Subcutaneous abdominal adipose tissue (tissue), 5 donors: ENCODE data around the gene FBXL17.

ENCODE experiments used
- H3K27ac ChIP-seq: one replicate; pipeline ENCODE4 v1.7.0; 2013; ENCODE audit warnings: low read depth, mild to moderate bottlenecking, inconsistent platforms, low read length, moderate library complexity
- H3K27me3 ChIP-seq, 5 donors: one replicate each; pipeline ENCODE4 v1.7.0; 2013; ENCODE audit warnings: low read length in 5 of 5, inconsistent platforms in 1 of 5; ENCODE audit not compliant: control insufficient read depth in 5 of 5, insufficient read depth in 4 of 5
- H3K36me3 ChIP-seq, 5 donors: one replicate each; pipeline ENCODE4 v1.7.0; 2013; ENCODE audit warnings: low read length in 5 of 5; ENCODE audit not compliant: control insufficient read depth in 5 of 5, insufficient read depth in 5 of 5
- H3K4me1 ChIP-seq, 5 donors: one replicate each; pipeline ENCODE4 v1.7.0; 2013; ENCODE audit warnings: low read length in 5 of 5, mild to moderate bottlenecking in 3 of 5, moderate library complexity in 1 of 5; ENCODE audit not compliant: control insufficient read depth in 5 of 5, insufficient read depth in 5 of 5
- H3K4me3 ChIP-seq, 5 donors: one replicate each; pipeline ENCODE4 v1.7.0; 2013; ENCODE audit warnings: low read length in 5 of 5, low read depth in 1 of 5
- H3K9ac ChIP-seq, 5 donors: one replicate each; pipeline ENCODE4 v1.7.0; 2013; ENCODE audit warnings: low read length in 5 of 5, mild to moderate bottlenecking in 4 of 5, moderate library complexity in 3 of 5
- H3K9me3 ChIP-seq, 5 donors: one replicate each; pipeline ENCODE4 v1.7.0; 2013; ENCODE audit warnings: low read length in 5 of 5; ENCODE audit not compliant: control insufficient read depth in 5 of 5
- donor health status: healthy.
- donor health status: healthy.
- donor health status: healthy.
- donor health status: healthy.
- donor health status: healthy.

FBXL17 gene

DNA sequence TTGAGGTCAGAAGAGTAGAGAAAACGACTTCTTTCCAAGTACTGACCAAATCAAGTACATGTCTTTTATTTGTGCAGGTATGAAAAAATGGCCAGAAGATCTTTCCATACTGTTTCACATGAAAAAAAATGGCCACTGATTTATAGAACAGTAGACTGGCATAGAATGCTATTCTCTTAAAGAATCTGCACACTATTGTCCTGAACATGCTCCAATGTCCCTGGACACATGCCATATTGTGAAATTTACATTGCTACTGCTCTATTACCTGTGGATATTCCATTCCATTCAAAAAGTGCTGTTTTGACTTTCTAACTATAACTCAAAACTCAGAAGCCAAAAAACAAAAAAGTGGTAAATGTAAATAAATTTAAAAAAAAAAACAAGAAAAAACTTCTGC is 60.6 kb downstream of the FBXL17 start:
- Histone ChIP-seq H3K4me1 (peaks cover 0 to 2% (median 0%) of the 10 kb centered on the region in 5 donors), H3K27me3 (no peaks in the 10 kb centered on the region), H3K9ac (no peak overlapping the region), H3K36me3 (no peaks in the 10 kb centered on the region), H3K9me3 (no peaks in the 10 kb centered on the region), H3K4me3 (no peak overlapping the region), H3K27ac (no peak overlapping the region)

DNA sequence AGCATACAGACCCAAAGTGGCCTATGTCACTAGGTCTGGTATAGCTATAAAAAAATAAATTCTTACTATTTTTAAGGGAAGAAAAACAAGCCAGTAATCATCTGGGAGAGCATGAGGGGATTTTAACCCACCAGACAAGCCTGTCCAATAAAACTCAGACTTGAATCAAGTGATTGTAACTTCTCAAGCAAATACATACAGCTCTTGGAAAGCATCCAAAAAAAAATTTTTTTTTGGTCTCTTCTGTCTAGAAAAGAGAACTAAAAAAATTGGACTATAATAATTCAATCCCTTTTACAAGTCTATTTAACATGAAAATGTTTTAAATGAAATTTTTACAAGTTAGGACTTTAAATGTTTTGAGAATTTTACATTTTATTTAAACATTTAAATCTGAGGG is 61.7 kb downstream of the FBXL17 start:
- H3K4me3 ChIP-seq: no peak overlapping the region
- H3K27ac ChIP-seq: no peak overlapping the region
- H3K36me3 ChIP-seq: no peaks in the 10 kb centered on the region
- peaks cover 0 to 2% (median 0%) of the 10 kb centered on the region in 5 donors for H3K4me1 ChIP-seq
- no peaks in the 10 kb centered on the region for H3K9me3 ChIP-seq
- no peaks in the 10 kb centered on the region for H3K27me3 ChIP-seq
- peak overlapping the region in 1 of 5 donors; percentile 55 for H3K9ac ChIP-seq

DNA sequence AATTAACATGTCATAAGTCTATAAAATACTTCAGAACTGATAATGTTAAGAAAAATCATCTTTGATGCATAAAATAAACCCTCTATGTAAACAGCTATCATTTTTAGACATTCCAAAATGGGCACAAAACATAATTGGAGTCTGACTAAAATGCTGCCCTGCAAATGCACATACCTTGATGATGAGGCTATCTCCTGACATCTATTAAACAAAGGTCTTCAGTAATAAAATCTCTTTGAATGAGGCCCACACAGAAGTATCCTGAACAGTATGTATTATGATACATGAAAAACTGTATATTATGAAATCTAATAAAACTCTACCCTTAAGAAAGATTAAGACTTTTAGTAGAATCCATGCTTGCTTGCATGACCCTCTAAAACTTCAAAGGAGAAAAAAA is 66.1 kb downstream of the FBXL17 start:
- H3K36me3 ChIP-seq: no peaks in the 10 kb centered on the region
- H3K27me3 ChIP-seq: no peaks in the 10 kb centered on the region
- H3K9ac ChIP-seq: no peak overlapping the region

DNA sequence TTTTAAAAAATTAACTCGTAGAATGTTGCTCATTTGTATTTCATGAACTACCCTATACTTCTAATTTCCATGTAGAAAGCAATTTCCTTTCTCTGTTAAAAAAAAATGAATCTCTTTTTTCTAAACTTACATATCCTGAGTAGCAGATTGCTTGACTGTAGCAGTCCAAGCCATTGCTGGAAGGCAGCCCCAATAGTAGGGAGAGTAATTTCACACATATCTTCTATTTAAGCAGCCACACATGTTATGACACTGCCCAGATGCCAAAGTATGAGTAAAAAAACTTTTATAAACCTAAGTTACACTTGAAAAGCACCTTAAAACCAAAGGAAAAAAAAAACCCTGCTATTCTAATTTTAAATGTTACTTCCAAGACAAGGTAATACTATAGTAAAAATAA is 69.6 kb downstream of the FBXL17 start:
- Histone ChIP-seq H3K36me3 (no peaks in the 10 kb centered on the region), H3K4me3 (no peak overlapping the region), H3K4me1 (peaks cover 0 to 4% (median 0%) of the 10 kb centered on the region in 5 donors), H3K9ac (no peak overlapping the region), H3K27me3 (no peaks in the 10 kb centered on the region), H3K9me3 (no peaks in the 10 kb centered on the region), H3K27ac (no peak overlapping the region)

More for the DNA sequence above, 66.1 kb downstream of the FBXL17 start:
- Histone ChIP-seq H3K27ac (no peak overlapping the region), H3K9me3 (no peaks in the 10 kb centered on the region), H3K4me3 (no peak overlapping the region), H3K4me1 (no peaks in the 10 kb centered on the region)

DNA sequence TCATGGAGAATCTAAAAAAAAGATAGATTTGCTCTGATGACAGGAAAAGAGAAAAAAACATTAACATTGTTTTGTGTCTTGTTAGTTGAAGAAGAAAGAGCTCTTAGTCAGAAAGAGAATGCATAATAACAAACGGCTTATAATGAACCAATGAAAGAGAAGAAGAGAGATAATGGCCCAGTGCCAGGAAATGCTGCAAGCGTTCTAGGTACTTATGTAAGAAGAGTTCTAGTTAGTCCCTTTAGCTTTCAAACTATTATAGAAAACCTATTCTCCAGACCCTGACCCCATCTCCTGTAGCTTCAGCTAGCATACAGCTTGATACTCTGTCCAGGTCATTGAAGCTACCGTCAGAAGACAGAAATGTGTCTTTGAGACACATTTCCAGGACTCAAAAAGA is 70.2 kb downstream of the FBXL17 start:
- H3K4me1 ChIP-seq: peaks cover 0 to 4% (median 0%) of the 10 kb centered on the region in 5 donors
- no peak overlapping the region for H3K27ac ChIP-seq
- H3K9ac ChIP-seq: no peak overlapping the region
- no peaks in the 10 kb centered on the region for H3K36me3 ChIP-seq
- no peaks in the 10 kb centered on the region for H3K9me3 ChIP-seq
- H3K4me3 ChIP-seq: no peak overlapping the region
- no peaks in the 10 kb centered on the region for H3K27me3 ChIP-seq

DNA sequence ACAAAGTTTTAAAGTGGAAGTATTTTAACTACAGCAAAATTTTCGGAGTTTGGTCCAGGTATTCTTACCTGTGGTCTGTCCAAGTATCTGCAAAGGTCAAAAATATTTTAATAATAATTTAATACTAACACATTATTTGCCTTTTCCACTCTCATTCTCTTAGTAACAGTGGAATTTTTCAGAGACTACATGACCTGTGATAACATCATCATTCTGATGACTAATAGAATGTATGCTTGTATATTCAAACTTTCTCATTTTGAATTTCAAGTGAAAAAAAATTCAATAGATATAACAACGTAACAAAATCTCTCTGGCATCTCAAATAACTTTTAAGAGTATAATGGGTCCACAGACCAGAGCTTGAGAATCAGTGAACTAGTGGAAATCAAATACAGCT is 78.3 kb downstream of the FBXL17 start:
- peaks cover 0 to 4% (median 0%) of the 10 kb centered on the region in 5 donors for H3K4me1 ChIP-seq
- H3K9ac ChIP-seq: no peak overlapping the region
- no peak overlapping the region for H3K4me3 ChIP-seq
- H3K27ac ChIP-seq: no peak overlapping the region
- H3K27me3 ChIP-seq: no peaks in the 10 kb centered on the region
- H3K36me3 ChIP-seq: no peaks in the 10 kb centered on the region
- no peaks in the 10 kb centered on the region for H3K9me3 ChIP-seq

DNA sequence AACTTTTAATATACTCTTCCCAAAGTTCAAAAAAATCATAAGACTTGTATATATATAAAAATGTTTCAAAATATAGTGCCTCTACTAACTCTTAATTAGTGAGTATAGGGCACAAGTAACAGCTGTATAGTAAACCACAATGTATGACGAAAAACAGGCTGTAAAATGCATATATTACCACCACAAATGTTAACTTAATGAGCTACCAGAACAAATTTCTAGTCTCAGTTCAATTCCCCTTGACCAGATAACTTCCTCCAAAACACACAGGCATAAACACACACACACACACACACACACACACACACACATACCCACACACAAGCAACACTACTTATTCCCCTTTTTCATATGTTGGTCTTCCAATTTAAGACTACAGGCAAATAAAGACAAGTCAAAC is 78.8 kb downstream of the FBXL17 start:
- H3K27ac ChIP-seq: no peak overlapping the region
- no peak overlapping the region for H3K4me3 ChIP-seq
- H3K9me3 ChIP-seq: no peaks in the 10 kb centered on the region
- H3K27me3 ChIP-seq: no peaks in the 10 kb centered on the region
- H3K36me3 ChIP-seq: no peaks in the 10 kb centered on the region
- H3K4me1 ChIP-seq: peaks cover 0 to 4% (median 0%) of the 10 kb centered on the region in 5 donors
- H3K9ac ChIP-seq: no peak overlapping the region

DNA sequence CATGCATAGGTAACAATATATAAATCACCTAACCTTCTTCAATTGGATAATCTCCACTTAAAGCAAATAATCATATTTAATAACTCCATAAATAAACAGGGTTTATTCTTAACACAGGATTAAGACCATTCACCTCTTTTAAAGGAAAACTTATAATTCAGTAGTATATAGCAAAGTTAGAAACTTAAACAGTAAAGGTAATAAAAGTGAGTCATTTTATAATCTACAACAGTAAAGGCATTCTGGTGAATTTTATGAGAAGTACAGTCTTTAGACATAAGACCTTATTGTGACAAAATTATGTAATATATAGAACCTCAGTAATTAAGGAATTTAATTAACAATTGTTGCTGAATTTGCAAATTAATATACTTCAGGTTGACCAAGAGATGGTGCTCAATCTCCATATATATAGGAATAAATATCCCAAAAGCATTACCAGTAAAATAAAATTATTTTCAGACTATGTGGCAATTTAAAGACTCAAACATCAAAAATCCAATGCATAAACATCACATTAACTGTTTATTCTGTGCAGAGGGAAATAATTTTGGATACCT is 84.8 kb downstream of the FBXL17 start:
- peaks cover 0 to 4% (median 0%) of the 10 kb centered on the region in 5 donors for H3K4me1 ChIP-seq
- H3K36me3 ChIP-seq: no peaks in the 10 kb centered on the region
- H3K9me3 ChIP-seq: no peaks in the 10 kb centered on the region
- H3K27me3 ChIP-seq: no peaks in the 10 kb centered on the region
- no peak overlapping the region for H3K27ac ChIP-seq
- H3K9ac ChIP-seq: no peak overlapping the region
- no peak overlapping the region for H3K4me3 ChIP-seq

DNA sequence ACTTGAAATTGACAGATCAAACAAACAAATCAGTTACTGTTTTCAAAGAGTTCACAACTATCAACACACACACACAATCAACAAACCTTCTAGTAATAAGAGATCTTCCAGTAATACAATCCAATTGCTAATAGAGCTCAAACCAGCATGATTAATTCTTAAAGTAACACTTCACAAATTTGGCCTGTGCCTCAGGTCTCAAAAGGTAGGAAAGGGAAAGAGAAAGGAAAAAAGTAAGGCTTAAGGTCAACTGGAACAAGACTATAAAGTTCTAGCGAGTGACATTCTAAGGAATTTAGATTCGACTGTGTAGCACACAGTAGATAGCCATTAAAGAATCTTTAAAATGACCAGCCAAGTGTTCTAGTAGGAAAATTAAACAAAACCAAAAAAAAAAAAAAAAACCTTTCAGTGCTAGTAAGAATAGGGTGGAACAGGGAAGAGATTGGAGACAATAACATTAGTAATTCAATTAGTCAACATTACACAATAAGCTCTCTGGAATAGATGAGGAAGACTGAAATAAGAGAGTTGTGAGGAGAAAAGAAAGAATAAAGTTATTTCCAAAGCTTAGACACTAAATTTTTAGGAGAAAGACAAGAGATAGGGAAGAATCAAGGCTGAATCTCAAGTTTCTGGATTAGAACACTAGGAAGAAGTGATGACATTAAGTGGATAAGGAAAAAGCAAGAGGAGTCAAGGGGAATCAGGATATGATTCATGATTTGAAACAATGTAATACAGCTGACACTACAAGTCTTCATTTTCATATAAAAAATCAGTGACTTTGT is 86.1 kb downstream of the FBXL17 start:
- H3K36me3 ChIP-seq: no peaks in the 10 kb centered on the region
- H3K27me3 ChIP-seq: no peaks in the 10 kb centered on the region
- H3K27ac ChIP-seq: no peak overlapping the region

DNA sequence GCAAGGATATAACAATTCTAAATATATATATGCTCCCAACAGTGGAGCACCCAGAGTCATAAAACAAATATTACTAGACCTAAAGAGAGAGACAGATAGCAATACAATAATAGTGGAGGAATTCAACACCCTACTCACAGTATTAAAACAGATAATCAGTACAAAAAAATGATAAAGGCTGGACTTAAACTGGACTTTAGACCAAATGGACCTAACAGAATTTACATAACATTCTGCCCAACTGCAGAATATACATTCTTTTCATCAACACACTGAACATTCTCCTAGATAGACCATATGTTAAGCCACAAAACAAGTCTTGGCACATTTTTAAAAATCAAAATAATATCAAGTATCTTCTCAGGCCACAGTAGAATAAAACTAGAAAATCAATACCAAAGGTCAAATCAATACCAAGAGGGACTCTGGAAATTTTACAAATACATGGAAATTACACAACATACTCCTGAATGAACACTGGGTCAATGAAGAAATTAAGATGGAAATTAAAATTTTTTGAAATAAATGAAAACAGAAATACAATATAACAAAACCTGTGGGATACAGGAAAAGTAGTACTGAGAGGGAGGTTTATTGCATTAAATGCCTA is 100.8 kb downstream of the FBXL17 start:
- Histone ChIP-seq H3K4me1 (peaks cover 0 to 15% (median 4%) of the 10 kb centered on the region in 5 donors), H3K27me3 (no peaks in the 10 kb centered on the region), H3K4me3 (no peak overlapping the region)

More for the DNA sequence above, 86.1 kb downstream of the FBXL17 start:
- no peak overlapping the region for H3K9ac ChIP-seq
- no peaks in the 10 kb centered on the region for H3K9me3 ChIP-seq
- peaks cover 0 to 4% (median 0%) of the 10 kb centered on the region in 5 donors for H3K4me1 ChIP-seq
- no peak overlapping the region for H3K4me3 ChIP-seq

More for the DNA sequence above, 100.8 kb downstream of the FBXL17 start:
- Histone ChIP-seq H3K9me3 (peaks cover 3 to 9% (median 6%) of the 10 kb centered on the region in 5 donors), H3K36me3 (peaks cover 0 to 10% (median 0%) of the 10 kb centered on the region in 5 donors), H3K9ac (no peak overlapping the region), H3K27ac (no peak overlapping the region)
